SK-N-SH treated with all-trans-retinoic acid at 6 μM for 48 hours (cell line): Measurements from ENCODE around the gene RILPL1.

Source experiments
- ARNTL ChIP-seq: fragments of 450-650 bp; formaldehyde crosslinking; IDR thresholded peaks from 2 replicates; pipeline ENCODE4 v1.5.0; 2020; ENCODE audit warnings: low read depth, mild to moderate bottlenecking, moderate library complexity, borderline replicate concordance
- RARB ChIP-seq: fragments of 250-450 bp; sonication (Bioruptor Pico); IDR thresholded peaks from 2 replicates; pipeline ENCODE4 v1.8.0; 2021; ENCODE audit warnings: mild to moderate bottlenecking, moderate library complexity
- TOX ChIP-seq: fragments of 250-450 bp; sonication (Bioruptor Pico); IDR thresholded peaks from 2 replicates; pipeline ENCODE4 v1.8.0; 2021; ENCODE audit warnings: mild to moderate bottlenecking, moderate library complexity, borderline replicate concordance
- TF ChIP-seq, protein P1 (sequence below): fragments of 250-450 bp; sonication (Bioruptor Pico); IDR thresholded peaks from 2 replicates; pipeline ENCODE4 v1.5.0; 2020; ENCODE audit warnings: mild to moderate bottlenecking, moderate library complexity
- TF ChIP-seq, protein P2 (sequence below): fragments of 250-450 bp; sonication (Bioruptor Pico); IDR thresholded peaks from 2 replicates; pipeline ENCODE4 v1.5.1; 2020; ENCODE audit warnings: low read depth, mild to moderate bottlenecking, moderate library complexity
- TF ChIP-seq, protein P3 (sequence below): fragments of 250-450 bp; sonication (Bioruptor Pico); IDR thresholded peaks from 2 replicates; pipeline ENCODE4 v1.8.0; 2021; ENCODE audit warnings: low read depth, mild to moderate bottlenecking, moderate library complexity, borderline replicate concordance

DNA sequence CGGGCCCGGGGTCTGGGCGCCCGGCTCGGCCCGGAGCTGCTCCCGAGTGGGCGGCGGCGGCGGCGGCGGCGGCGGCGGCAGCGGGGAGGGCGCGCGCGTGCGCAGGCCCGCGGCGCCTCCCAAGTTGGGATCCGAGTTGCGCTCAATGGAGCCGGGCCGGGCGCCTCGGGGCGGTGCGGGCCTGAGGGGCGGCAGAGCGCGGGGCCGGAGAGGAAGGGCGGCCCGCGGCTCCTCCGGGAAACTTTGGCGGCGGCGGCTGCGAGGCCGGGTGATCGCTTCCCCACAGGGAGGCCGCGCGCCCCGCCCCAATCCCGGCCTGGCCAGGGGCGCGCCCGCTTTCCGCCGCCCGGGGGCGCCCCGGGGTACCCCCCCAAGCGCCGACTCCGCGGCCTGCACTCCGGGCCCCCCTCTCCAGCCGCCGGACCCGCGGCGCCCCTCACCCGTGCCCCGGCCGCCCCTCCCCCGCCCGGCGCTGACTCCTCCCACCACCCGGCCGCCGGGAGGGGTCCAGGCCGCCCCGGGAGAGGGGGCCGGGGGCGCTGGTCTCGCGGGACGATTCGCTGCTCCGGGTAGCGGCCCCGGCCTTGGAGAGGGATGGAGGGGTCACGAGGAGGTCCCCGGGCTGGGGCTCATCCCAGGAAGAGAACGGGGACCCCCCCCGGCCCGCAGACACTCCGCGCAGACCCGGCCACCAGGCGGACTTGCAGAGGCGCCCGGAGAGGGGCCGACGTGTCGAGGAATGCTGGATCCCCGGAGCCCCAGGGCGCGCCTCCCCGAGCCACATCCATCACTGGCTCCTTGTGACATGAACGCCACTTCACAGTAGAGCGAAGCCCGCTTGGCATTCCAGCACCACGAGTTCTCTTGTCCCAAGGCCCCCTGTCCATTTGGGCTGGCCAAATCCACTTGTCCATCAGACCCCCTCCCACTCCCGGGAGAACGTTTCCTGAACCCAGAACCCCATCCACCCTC is at the start of gene RILPL1:
- TF ChIP-seq, protein P1, sequence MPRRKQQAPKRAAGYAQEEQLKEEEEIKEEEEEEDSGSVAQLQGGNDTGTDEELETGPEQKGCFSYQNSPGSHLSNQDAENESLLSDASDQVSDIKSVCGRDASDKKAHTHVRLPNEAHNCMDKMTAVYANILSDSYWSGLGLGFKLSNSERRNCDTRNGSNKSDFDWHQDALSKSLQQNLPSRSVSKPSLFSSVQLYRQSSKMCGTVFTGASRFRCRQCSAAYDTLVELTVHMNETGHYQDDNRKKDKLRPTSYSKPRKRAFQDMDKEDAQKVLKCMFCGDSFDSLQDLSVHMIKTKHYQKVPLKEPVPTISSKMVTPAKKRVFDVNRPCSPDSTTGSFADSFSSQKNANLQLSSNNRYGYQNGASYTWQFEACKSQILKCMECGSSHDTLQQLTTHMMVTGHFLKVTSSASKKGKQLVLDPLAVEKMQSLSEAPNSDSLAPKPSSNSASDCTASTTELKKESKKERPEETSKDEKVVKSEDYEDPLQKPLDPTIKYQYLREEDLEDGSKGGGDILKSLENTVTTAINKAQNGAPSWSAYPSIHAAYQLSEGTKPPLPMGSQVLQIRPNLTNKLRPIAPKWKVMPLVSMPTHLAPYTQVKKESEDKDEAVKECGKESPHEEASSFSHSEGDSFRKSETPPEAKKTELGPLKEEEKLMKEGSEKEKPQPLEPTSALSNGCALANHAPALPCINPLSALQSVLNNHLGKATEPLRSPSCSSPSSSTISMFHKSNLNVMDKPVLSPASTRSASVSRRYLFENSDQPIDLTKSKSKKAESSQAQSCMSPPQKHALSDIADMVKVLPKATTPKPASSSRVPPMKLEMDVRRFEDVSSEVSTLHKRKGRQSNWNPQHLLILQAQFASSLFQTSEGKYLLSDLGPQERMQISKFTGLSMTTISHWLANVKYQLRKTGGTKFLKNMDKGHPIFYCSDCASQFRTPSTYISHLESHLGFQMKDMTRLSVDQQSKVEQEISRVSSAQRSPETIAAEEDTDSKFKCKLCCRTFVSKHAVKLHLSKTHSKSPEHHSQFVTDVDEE, result no peak
- TF ChIP-seq, protein P2, sequence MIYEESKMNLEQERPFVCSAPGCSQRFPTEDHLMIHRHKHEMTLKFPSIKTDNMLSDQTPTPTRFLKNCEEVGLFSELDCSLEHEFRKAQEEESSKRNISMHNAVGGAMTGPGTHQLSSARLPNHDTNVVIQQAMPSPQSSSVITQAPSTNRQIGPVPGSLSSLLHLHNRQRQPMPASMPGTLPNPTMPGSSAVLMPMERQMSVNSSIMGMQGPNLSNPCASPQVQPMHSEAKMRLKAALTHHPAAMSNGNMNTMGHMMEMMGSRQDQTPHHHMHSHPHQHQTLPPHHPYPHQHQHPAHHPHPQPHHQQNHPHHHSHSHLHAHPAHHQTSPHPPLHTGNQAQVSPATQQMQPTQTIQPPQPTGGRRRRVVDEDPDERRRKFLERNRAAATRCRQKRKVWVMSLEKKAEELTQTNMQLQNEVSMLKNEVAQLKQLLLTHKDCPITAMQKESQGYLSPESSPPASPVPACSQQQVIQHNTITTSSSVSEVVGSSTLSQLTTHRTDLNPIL, result no peak
- TF ChIP-seq RARB (CRISPR knock-in tag), result no peak
- TF ChIP-seq ARNTL (CRISPR knock-in tag), result no peak
- TF ChIP-seq, protein P3, sequence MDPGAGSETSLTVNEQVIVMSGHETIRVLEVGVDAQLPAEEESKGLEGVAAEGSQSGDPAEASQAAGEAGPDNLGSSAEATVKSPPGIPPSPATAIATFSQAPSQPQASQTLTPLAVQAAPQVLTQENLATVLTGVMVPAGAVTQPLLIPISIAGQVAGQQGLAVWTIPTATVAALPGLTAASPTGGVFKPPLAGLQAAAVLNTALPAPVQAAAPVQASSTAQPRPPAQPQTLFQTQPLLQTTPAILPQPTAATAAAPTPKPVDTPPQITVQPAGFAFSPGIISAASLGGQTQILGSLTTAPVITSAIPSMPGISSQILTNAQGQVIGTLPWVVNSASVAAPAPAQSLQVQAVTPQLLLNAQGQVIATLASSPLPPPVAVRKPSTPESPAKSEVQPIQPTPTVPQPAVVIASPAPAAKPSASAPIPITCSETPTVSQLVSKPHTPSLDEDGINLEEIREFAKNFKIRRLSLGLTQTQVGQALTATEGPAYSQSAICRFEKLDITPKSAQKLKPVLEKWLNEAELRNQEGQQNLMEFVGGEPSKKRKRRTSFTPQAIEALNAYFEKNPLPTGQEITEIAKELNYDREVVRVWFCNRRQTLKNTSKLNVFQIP (CRISPR knock-in tag), result no peak
- TF ChIP-seq TOX (CRISPR knock-in tag), result no peak
